ENCODE measurements around the gene CACFD1.

The CACFD1 gene

GRCh38 chr9:133437753-133438531, 21.8 kb upstream of the CACFD1 start:
- Histone ChIP-seq H3K79me2 (no peaks in the 10 kb centered on the region), H3K27ac (no peak overlapping the region), H3K27me3 (ENCODE audit: control insufficient read depth, insufficient read depth, low read length) (no peaks in the 10 kb centered on the region), H3K4me2 (ENCODE audit: low read length) (no peak overlapping the region), H3K36me3 (ENCODE audit: control insufficient read depth, insufficient read depth, low read length) (no peaks in the 10 kb centered on the region), H3K4me3 (ENCODE audit: low read depth, low read length) (no peak overlapping the region), H2AFZ (no peak overlapping the region), H3K4me1 (no peaks in the 10 kb centered on the region), H3K9ac (no peak overlapping the region), H3K9me3 (ENCODE audit: control insufficient read depth, low read length) (no peaks in the 10 kb centered on the region)
- TF ChIP-seq, protein P1, sequence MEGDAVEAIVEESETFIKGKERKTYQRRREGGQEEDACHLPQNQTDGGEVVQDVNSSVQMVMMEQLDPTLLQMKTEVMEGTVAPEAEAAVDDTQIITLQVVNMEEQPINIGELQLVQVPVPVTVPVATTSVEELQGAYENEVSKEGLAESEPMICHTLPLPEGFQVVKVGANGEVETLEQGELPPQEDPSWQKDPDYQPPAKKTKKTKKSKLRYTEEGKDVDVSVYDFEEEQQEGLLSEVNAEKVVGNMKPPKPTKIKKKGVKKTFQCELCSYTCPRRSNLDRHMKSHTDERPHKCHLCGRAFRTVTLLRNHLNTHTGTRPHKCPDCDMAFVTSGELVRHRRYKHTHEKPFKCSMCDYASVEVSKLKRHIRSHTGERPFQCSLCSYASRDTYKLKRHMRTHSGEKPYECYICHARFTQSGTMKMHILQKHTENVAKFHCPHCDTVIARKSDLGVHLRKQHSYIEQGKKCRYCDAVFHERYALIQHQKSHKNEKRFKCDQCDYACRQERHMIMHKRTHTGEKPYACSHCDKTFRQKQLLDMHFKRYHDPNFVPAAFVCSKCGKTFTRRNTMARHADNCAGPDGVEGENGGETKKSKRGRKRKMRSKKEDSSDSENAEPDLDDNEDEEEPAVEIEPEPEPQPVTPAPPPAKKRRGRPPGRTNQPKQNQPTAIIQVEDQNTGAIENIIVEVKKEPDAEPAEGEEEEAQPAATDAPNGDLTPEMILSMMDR (IDR thresholded peaks at IDR 0.05), result no peak

- Histone ChIP-seq H3K9me3 (ENCODE audit: control insufficient read depth, low read length) (no peaks in the 10 kb centered on the region), H3K36me3 (ENCODE audit: control insufficient read depth, insufficient read depth, low read length) (no peaks in the 10 kb centered on the region)
Measured at GRCh38 chr9:133439337-133439736, 20.4 kb upstream of the CACFD1 start.

DNA sequence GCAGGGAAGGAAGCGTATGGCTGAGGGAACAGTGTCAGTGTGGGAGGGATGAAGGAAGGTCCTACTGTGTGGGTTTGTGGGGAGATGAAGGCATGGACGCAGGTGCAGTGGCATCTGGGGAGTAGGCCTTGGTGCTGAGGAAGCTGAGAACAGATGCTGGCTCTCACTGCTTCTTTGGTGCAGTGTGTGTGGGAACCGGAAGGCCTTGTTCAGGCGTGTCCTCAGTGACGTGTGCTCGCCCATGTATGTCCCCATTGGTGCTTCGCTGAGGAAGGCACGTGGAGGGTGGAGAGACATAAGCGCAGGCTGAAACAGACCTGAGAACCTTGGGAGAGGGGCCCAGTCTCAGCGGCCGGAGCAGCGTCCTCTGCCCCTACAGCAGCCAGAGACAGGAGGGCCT, 18.9 kb upstream of the CACFD1 start:
- H3K79me2 ChIP-seq, result no peaks in the 10 kb centered on the region
- H3K4me1 ChIP-seq, result no peaks in the 10 kb centered on the region
- no peaks in the 10 kb centered on the region for H3K27me3 ChIP-seq (ENCODE audit: control insufficient read depth, insufficient read depth, low read length)
- H3K4me2 ChIP-seq (ENCODE audit: low read length), result no peak overlapping the region
- H3K27ac ChIP-seq, result no peak overlapping the region
- no peak overlapping the region for H2AFZ ChIP-seq
- no peak overlapping the region for H3K4me3 ChIP-seq (ENCODE audit: low read depth, low read length)
- no peaks in the 10 kb centered on the region for H3K36me3 ChIP-seq (ENCODE audit: control insufficient read depth, insufficient read depth, low read length)
- H3K9me3 ChIP-seq (ENCODE audit: control insufficient read depth, low read length), result no peaks in the 10 kb centered on the region
- TF ChIP-seq, protein P1 (IDR thresholded peaks at IDR 0.05), result no peak
- H3K9ac ChIP-seq, result no peak overlapping the region

More at GRCh38 chr9:133439337-133439736, 20.4 kb upstream of the CACFD1 start:
- Histone ChIP-seq H2AFZ (no peak overlapping the region), H3K4me1 (no peaks in the 10 kb centered on the region), H3K79me2 (no peaks in the 10 kb centered on the region), H3K27ac (no peak overlapping the region), H3K27me3 (ENCODE audit: control insufficient read depth, insufficient read depth, low read length) (no peaks in the 10 kb centered on the region), H3K4me3 (ENCODE audit: low read depth, low read length) (no peak overlapping the region), H3K9ac (no peak overlapping the region), H3K4me2 (ENCODE audit: low read length) (no peak overlapping the region)
- TF ChIP-seq, protein P1 (IDR thresholded peaks at IDR 0.05), result no peak

- Histone ChIP-seq H3K4me2 (ENCODE audit: low read length) (no peak overlapping the region), H3K9me3 (ENCODE audit: control insufficient read depth, low read length) (no peaks in the 10 kb centered on the region), H3K4me1 (no peaks in the 10 kb centered on the region), H3K79me2 (no peaks in the 10 kb centered on the region), H2AFZ (no peak overlapping the region), H3K27ac (no peak overlapping the region), H3K4me3 (ENCODE audit: low read depth, low read length) (no peak overlapping the region), H3K9ac (no peak overlapping the region), H3K27me3 (ENCODE audit: control insufficient read depth, insufficient read depth, low read length) (no peaks in the 10 kb centered on the region), H3K36me3 (ENCODE audit: control insufficient read depth, insufficient read depth, low read length) (no peaks in the 10 kb centered on the region)
- TF ChIP-seq, protein P1 (IDR thresholded peaks at IDR 0.05), result no peak
Measured at GRCh38 chr9:133441571-133441970, 18.2 kb upstream of the CACFD1 start.

- Histone ChIP-seq H3K9me3 (ENCODE audit: control insufficient read depth, low read length) (no peaks in the 10 kb centered on the region), H3K79me2 (no peaks in the 10 kb centered on the region), H3K27me3 (ENCODE audit: control insufficient read depth, insufficient read depth, low read length) (no peaks in the 10 kb centered on the region), H3K4me3 (ENCODE audit: low read depth, low read length) (no peak overlapping the region), H3K27ac (no peak overlapping the region), H2AFZ (no peak overlapping the region), H3K36me3 (ENCODE audit: control insufficient read depth, insufficient read depth, low read length) (no peaks in the 10 kb centered on the region), H3K4me1 (no peaks in the 10 kb centered on the region), H3K4me2 (ENCODE audit: low read length) (no peak overlapping the region), H3K9ac (no peak overlapping the region)
- TF ChIP-seq, protein P1 (IDR thresholded peaks at IDR 0.05), result no peak
Measured at GRCh38 chr9:133443248-133443647, 16.5 kb upstream of the CACFD1 start.

Measured in parathyroid adenoma (tissue), 2 donors.